WTC11 (cell line): ENCODE results near the gene CELF2. TPM values are rescaled to one million over a fixed set of nuclear protein-coding genes. Genes with fewer than 3 reads are reported as not detected.

Experiments used
- ATAC-seq: fragments of 200-7000 bp; cut with Tn5 transposase; 2 replicates; pipeline ENCODE4 v1.10.0; 2021; ENCODE audit warnings: mild to moderate bottlenecking, moderate library complexity
- CTCF ChIA-PET: fragments of 300-600 bp; sonication (Branson Sonifier 250); formaldehyde crosslinking; loops from one replicate; lab custom pipeline; 2021; ENCODE audit warnings: antibody characterized with exemption; lab: Charles Lee
- POLR2A ChIA-PET: fragments of 350-600 bp; sonication (Branson Sonifier 250); formaldehyde crosslinking; loops from one replicate; lab custom pipeline; 2021; ENCODE audit warnings: antibody characterized with exemption; lab: Charles Lee
- DNase-seq: peaks from one replicate; pipeline ENCODE4 v3.0.0; 2021; ENCODE audit warnings: low spot score
- H3K27ac Mint-ChIP-seq: 2 replicates; pipeline ENCODE4 v1.8.0; 2021; ENCODE audit warnings: mixed read lengths
- H3K27me3 Mint-ChIP-seq: 2 replicates; pipeline ENCODE4 v1.8.0; 2021; ENCODE audit warnings: low read depth, mild to moderate bottlenecking, moderate library complexity, mixed read lengths
- H3K36me3 Mint-ChIP-seq: 2 replicates; pipeline ENCODE4 v1.8.0; 2021; ENCODE audit warnings: mixed read lengths
- H3K4me1 Mint-ChIP-seq: 2 replicates; pipeline ENCODE4 v1.8.0; 2022; ENCODE audit warnings: mixed read lengths
- H3K4me3 Mint-ChIP-seq: 2 replicates; pipeline ENCODE4 v1.8.0; 2021; ENCODE audit warnings: mild to moderate bottlenecking, moderate library complexity, mixed read lengths
- H3K9me3 Mint-ChIP-seq: 2 replicates; pipeline ENCODE4 v1.8.0; 2021; ENCODE audit warnings: mixed read lengths
- AR ChIP-seq: fragments of 250-450 bp; sonication (Bioruptor Pico); IDR thresholded peaks from 2 replicates; pipeline ENCODE4 v1.9.0; 2021; ENCODE audit warnings: mild to moderate bottlenecking
- ATF1 ChIP-seq: sonication (generic); formaldehyde crosslinking; IDR thresholded peaks from 2 replicates; pipeline ENCODE4 v1.8.1; 2023; ENCODE audit warnings: mild to moderate bottlenecking, moderate library complexity, missing genetic modification reagents
- ATF3 ChIP-seq: sonication (generic); formaldehyde crosslinking; conservative IDR thresholded peaks from 2 replicates; pipeline ENCODE4 v1.8.1; 2022; ENCODE audit warnings: mild to moderate bottlenecking, missing genetic modification reagents
- ATF6 ChIP-seq: sonication (generic); formaldehyde crosslinking; IDR thresholded peaks from 2 replicates; pipeline ENCODE4 v1.8.1; 2023; ENCODE audit warnings: mild to moderate bottlenecking, missing genetic modification reagents
- E2F1 ChIP-seq: sonication (generic); formaldehyde crosslinking; IDR thresholded peaks from 2 replicates; pipeline ENCODE4 v1.8.0; 2022; ENCODE audit warnings: mild to moderate bottlenecking, missing genetic modification reagents
- E2F4 ChIP-seq: sonication (generic); formaldehyde crosslinking; IDR thresholded peaks from 2 replicates; pipeline ENCODE4 v1.8.1; 2022; ENCODE audit warnings: low read depth, mild to moderate bottlenecking, moderate library complexity, missing genetic modification reagents, borderline replicate concordance
- ELF4 ChIP-seq: sonication (generic); formaldehyde crosslinking; IDR thresholded peaks from 2 replicates; pipeline ENCODE4 v1.8.1; 2022; ENCODE audit warnings: low read depth, mild to moderate bottlenecking, moderate library complexity, missing genetic modification reagents
- ESRRA ChIP-seq: sonication (generic); formaldehyde crosslinking; IDR thresholded peaks from 2 replicates; pipeline ENCODE4 v1.8.1; 2022; ENCODE audit warnings: mild to moderate bottlenecking, missing genetic modification reagents, borderline replicate concordance
- FOXK1 ChIP-seq: sonication (generic); formaldehyde crosslinking; IDR thresholded peaks from 2 replicates; pipeline ENCODE4 v1.8.0; 2022; ENCODE audit warnings: mild to moderate bottlenecking, moderate library complexity, missing genetic modification reagents
- GABPB1 ChIP-seq: sonication (generic); formaldehyde crosslinking; IDR thresholded peaks from 2 replicates; pipeline ENCODE4 v1.8.1; 2023; ENCODE audit warnings: mild to moderate bottlenecking, missing genetic modification reagents
- GRHL2 ChIP-seq: fragments of 250-450 bp; sonication (Bioruptor Pico); IDR thresholded peaks from 2 replicates; pipeline ENCODE4 v1.8.0; 2022; ENCODE audit warnings: mild to moderate bottlenecking, moderate library complexity; ENCODE audit not compliant: insufficient replicate concordance, severe bottlenecking
- HMGA2 ChIP-seq: fragments of 250-450 bp; sonication (Bioruptor Pico); IDR thresholded peaks from 2 replicates; pipeline ENCODE4 v1.4.0; 2021; ENCODE audit warnings: mild to moderate bottlenecking, moderate library complexity
- IRF2 ChIP-seq: sonication (generic); formaldehyde crosslinking; IDR thresholded peaks from 2 replicates; pipeline ENCODE4 v1.8.0; 2022; ENCODE audit warnings: low read depth, missing genetic modification reagents, borderline replicate concordance
- JAZF1 ChIP-seq: fragments of 250-450 bp; sonication (Bioruptor Pico); IDR thresholded peaks from 2 replicates; pipeline ENCODE4 v1.9.0; 2021; ENCODE audit warnings: moderate library complexity, mild to moderate bottlenecking, inconsistent platforms
- MAX ChIP-seq: sonication (generic); formaldehyde crosslinking; IDR thresholded peaks from 2 replicates; pipeline ENCODE4 v1.8.0; 2022; ENCODE audit warnings: mild to moderate bottlenecking, missing genetic modification reagents
- MLX ChIP-seq: sonication (generic); formaldehyde crosslinking; IDR thresholded peaks from 2 replicates; pipeline ENCODE4 v1.8.1; 2023; ENCODE audit warnings: mild to moderate bottlenecking, missing genetic modification reagents, moderate library complexity
- MYBL2 ChIP-seq: sonication (generic); formaldehyde crosslinking; IDR thresholded peaks from 2 replicates; pipeline ENCODE4 v1.8.1; 2023; ENCODE audit warnings: mild to moderate bottlenecking, moderate library complexity, missing genetic modification reagents
- NFYB ChIP-seq: sonication (generic); formaldehyde crosslinking; conservative IDR thresholded peaks from 2 replicates; pipeline ENCODE4 v1.8.0; 2022; ENCODE audit warnings: low read depth, missing genetic modification reagents
- NR3C1 ChIP-seq: sonication (generic); formaldehyde crosslinking; conservative IDR thresholded peaks from 2 replicates; pipeline ENCODE4 v1.8.1; 2023; ENCODE audit warnings: low read depth, mild to moderate bottlenecking, missing genetic modification reagents
- RORB ChIP-seq: fragments of 250-450 bp; sonication (Bioruptor Pico); IDR thresholded peaks from 2 replicates; pipeline ENCODE4 v1.9.0; 2021; ENCODE audit warnings: mild to moderate bottlenecking
- ZNF263 ChIP-seq: sonication (generic); formaldehyde crosslinking; IDR thresholded peaks from 2 replicates; pipeline ENCODE4 v1.8.1; 2022; ENCODE audit warnings: low read depth, mild to moderate bottlenecking, moderate library complexity, missing genetic modification reagents
- ZNF396 ChIP-seq: fragments of 250-450 bp; sonication (Bioruptor Pico); IDR thresholded peaks from 2 replicates; pipeline ENCODE4 v1.8.0; 2021; ENCODE audit warnings: mild to moderate bottlenecking, moderate library complexity, borderline replicate concordance
- ZNF416 ChIP-seq: fragments of 250-450 bp; sonication (Bioruptor Pico); IDR thresholded peaks from 2 replicates; pipeline ENCODE4 v1.9.0; 2021; ENCODE audit warnings: mild to moderate bottlenecking, inconsistent platforms
- ZNF671 ChIP-seq: fragments of 250-450 bp; sonication (Bioruptor Pico); IDR thresholded peaks from 2 replicates; pipeline ENCODE4 v1.8.0; 2021; ENCODE audit warnings: mild to moderate bottlenecking
- total RNA-seq: library from RNA; stranded (reverse); gene quantifications from 3 replicates; pipeline ENCODE4 v1.2.3, GENCODE V29; 2021

CELF2 gene
- total RNA-seq, 1 experiment from 2014 or later, result 24.6 TPM

GRCh38 chr10:11230498-11231167, 213.0 kb downstream of the CELF2 start:
- Mint-ChIP-seq H3K36me3 (no peaks in the 10 kb centered on the region), H3K27me3 (no peaks in the 10 kb centered on the region), H3K27ac (no peak overlapping the region), H3K9me3 (no peaks in the 10 kb centered on the region), H3K4me1 (peaks cover 33% of the 10 kb centered on the region), H3K4me3 (no peak overlapping the region)
- ATAC-seq, result no peak
- CTCF ChIA-PET, result no interaction called here
- DNase-seq, result no peak
- POLR2A ChIA-PET, result interaction anchor here (0.6 kb wide), 1 partner anchor 18 kb away, joined by 5 read pairs; no protein-coding TSS in a partner anchor
- TF ChIP-seq ATF6 (CRISPR knock-in tag), result no peak
- TF ChIP-seq ZNF263 (CRISPR knock-in tag), result no peak
- TF ChIP-seq MYBL2, result no peak
- no peak for TF ChIP-seq E2F4 (CRISPR knock-in tag)
- no peak for TF ChIP-seq HMGA2 (CRISPR knock-in tag)
- no peak for TF ChIP-seq NR3C1 (CRISPR knock-in tag)
- no peak for TF ChIP-seq MLX
- no peak for TF ChIP-seq ESRRA (CRISPR knock-in tag)
- no peak for TF ChIP-seq GABPB1
- TF ChIP-seq MAX (CRISPR knock-in tag), result no peak
- no peak for TF ChIP-seq ZNF416
- TF ChIP-seq AR (CRISPR knock-in tag), result no peak
- no peak for TF ChIP-seq E2F1 (CRISPR knock-in tag)
- no peak for TF ChIP-seq ZNF396 (CRISPR knock-in tag)
- TF ChIP-seq RORB (CRISPR knock-in tag), result no peak

- Mint-ChIP-seq H3K4me1 (peaks cover 28% of the 10 kb centered on the region), H3K27me3 (no peaks in the 10 kb centered on the region), H3K4me3 (no peak overlapping the region), H3K36me3 (no peaks in the 10 kb centered on the region), H3K9me3 (no peaks in the 10 kb centered on the region), H3K27ac (no peak overlapping the region)
- ChIA-PET CTCF (interaction anchor here (0.6 kb wide), 1 partner anchor 23 kb away, joined by 3 read pairs; no protein-coding TSS in a partner anchor), POLR2A (interaction anchor here (0.6 kb wide), 1 partner anchor 19 kb away, joined by 5 read pairs; no protein-coding TSS in a partner anchor)
- ATAC-seq, result no peak
- DNase-seq, result no peak
- no peak for TF ChIP-seq ZNF671
- no peak for TF ChIP-seq ATF3
- no peak for TF ChIP-seq IRF2 (CRISPR knock-in tag)
- TF ChIP-seq JAZF1 (CRISPR knock-in tag), result no peak
- no peak for TF ChIP-seq GRHL2 (CRISPR knock-in tag)
- no peak for TF ChIP-seq NFYB (CRISPR knock-in tag)
- no peak for TF ChIP-seq FOXK1
- TF ChIP-seq ELF4 (CRISPR knock-in tag), result no peak
- no peak for TF ChIP-seq ATF1 (CRISPR knock-in tag)
Measured at GRCh38 chr10:11231285-11231684, 213.6 kb downstream of the CELF2 start.
